ENCODE measurements around the gene CACNB2.
"Not testable (repeated sequence)": the region's sequence is repeated elsewhere in the genome, so short reads cannot be mapped to it uniquely, and the experiment has no call there.

DNA sequence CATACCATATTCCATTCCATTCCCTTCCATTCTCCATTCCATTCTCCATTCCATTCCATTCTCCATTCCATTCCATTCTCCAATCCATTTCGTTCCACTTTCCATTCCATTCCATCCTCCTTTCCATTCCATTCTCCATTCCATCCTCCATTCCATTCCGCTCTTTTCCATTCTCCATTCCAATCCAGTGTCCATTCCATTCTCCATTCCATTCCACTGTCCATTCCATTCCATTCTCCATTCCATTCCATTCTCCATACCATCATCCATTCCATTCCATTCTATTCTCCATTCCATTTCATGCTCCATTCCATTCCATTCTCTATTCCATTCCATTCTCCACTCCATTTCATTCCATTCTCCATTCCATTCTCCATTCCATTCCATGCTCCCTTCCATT, 430.2 kb downstream of the CACNB2 start:
- not testable (repeated sequence) for TF ChIP-seq CTCF (IDR thresholded peaks at IDR 0.05; ENCODE audit: extremely low read depth in 1 of 2, insufficient read depth in 1 of 2, low read depth in 1 of 2, low read length in 2 of 2); EZH2 (IDR thresholded peaks at IDR 0.05; ENCODE audit: borderline replicate concordance, low read depth, low read length, severe bottlenecking); POLR2A (IDR thresholded peaks at IDR 0.05; ENCODE audit: low read depth, low read length); JUN (IDR thresholded peaks at IDR 0.05; ENCODE audit: borderline replicate concordance, insufficient read depth, insufficient read length, low read depth); POLR2AphosphoS5 (IDR thresholded peaks at IDR 0.05; ENCODE audit: insufficient read depth, low read depth, low read length); MAX (IDR thresholded peaks at IDR 0.05; ENCODE audit: insufficient read depth, insufficient read length); FOS (IDR thresholded peaks at IDR 0.05; ENCODE audit: borderline replicate concordance, insufficient read depth, low read length); GATA2 (IDR thresholded peaks at IDR 0.05; ENCODE audit: insufficient read depth, insufficient read length, low read depth, low read length); MYC (IDR thresholded peaks at IDR 0.05; ENCODE audit: low read depth, low read length)

Data from endothelial cell of umbilical vein (primary cell).